IPS-18c (cell line): ENCODE results near the gene UPF3B.
"Not testable (repeated sequence)": the region's sequence is repeated elsewhere in the genome, so short reads cannot be mapped to it uniquely, and the experiment has no call there.

Experiments used
- H3K4me3 ChIP-seq: 2 replicates; pipeline ENCODE4 v1.7.0; 2013; ENCODE audit warnings: low read depth, mild to moderate bottlenecking, low read length, moderate library complexity; ENCODE audit not compliant: insufficient read depth
- H3K9me3 ChIP-seq: one replicate; pipeline ENCODE4 v1.6.1; 2013; ENCODE audit warnings: mild to moderate bottlenecking, low read length, moderate library complexity; ENCODE audit not compliant: control insufficient read depth, insufficient read depth

Gene UPF3B

GRCh38 chrX:119870626-119871131 lies 17.9 kb upstream of the UPF3B start:
- H3K9me3 ChIP-seq, result peaks cover 7% of the 10 kb centered on the region
- H3K4me3 ChIP-seq, result peak overlapping the region; percentile 67

- Histone ChIP-seq H3K9me3 (peaks cover 18% of the 10 kb centered on the region), H3K4me3 (peak overlapping the region; percentile 22; the same call in 1 of the 2 replicates)
These were observed 681 bp upstream of the UPF3B start for GRCh38 chrX:119853444-119853843.

GRCh38 chrX:119833905-119834304 lies 18.9 kb downstream of the UPF3B start:
- Histone ChIP-seq H3K4me3 (no peak overlapping the region), H3K9me3 (peaks cover 6% of the 10 kb centered on the region)

- H3K4me3 ChIP-seq, result no peak overlapping the region
- peaks cover 6% of the 10 kb centered on the region for H3K9me3 ChIP-seq
These were observed 24.3 kb downstream of the UPF3B start for GRCh38 chrX:119828446-119828845.

- no peak overlapping the region for H3K4me3 ChIP-seq
- H3K9me3 ChIP-seq, result peaks cover 6% of the 10 kb centered on the region
These were observed 26.3 kb downstream of the UPF3B start for GRCh38 chrX:119826399-119826959.

- not testable (repeated sequence) for H3K4me3 ChIP-seq, H3K9me3 ChIP-seq
These were observed 28.5 kb downstream of the UPF3B start for GRCh38 chrX:119824221-119824620.

- H3K9me3 ChIP-seq, H3K4me3 ChIP-seq: not testable (repeated sequence)
These were observed 31.1 kb downstream of the UPF3B start for GRCh38 chrX:119821703-119822102.

GRCh38 chrX:119817130-119817690 lies 35.6 kb downstream of the UPF3B start:
- H3K4me3 ChIP-seq, result no peak overlapping the region
- H3K9me3 ChIP-seq, result peaks cover 4% of the 10 kb centered on the region

GRCh38 chrX:119816300-119816699 lies 36.5 kb downstream of the UPF3B start:
- Histone ChIP-seq H3K4me3 (no peak overlapping the region), H3K9me3 (peaks cover 11% of the 10 kb centered on the region)

- Histone ChIP-seq H3K4me3 (no peak overlapping the region), H3K9me3 (peaks cover 16% of the 10 kb centered on the region)
These were observed 43.5 kb downstream of the UPF3B start for GRCh38 chrX:119809185-119809666.

- H3K4me3 ChIP-seq, result not testable (repeated sequence)
- peaks cover 16% of the 10 kb centered on the region for H3K9me3 ChIP-seq
These were observed 44.3 kb downstream of the UPF3B start for GRCh38 chrX:119808461-119808860.

GRCh38 chrX:119802546-119802945 lies 50.2 kb downstream of the UPF3B start:
- no peak overlapping the region for H3K4me3 ChIP-seq
- peaks cover 13% of the 10 kb centered on the region for H3K9me3 ChIP-seq

- H3K9me3 ChIP-seq, result peaks cover 14% of the 10 kb centered on the region
- no peak overlapping the region for H3K4me3 ChIP-seq
These were observed 51.2 kb downstream of the UPF3B start for GRCh38 chrX:119801253-119802221.

- Histone ChIP-seq H3K4me3 (peak within 1 kb of the TSS; percentile 62), H3K9me3 (peaks cover 7% of the 10 kb centered on the region)
These were observed 61.1 kb downstream of the UPF3B start, which contains the start of gene RPL39 for GRCh38 chrX:119791437-119792231. TSS of gene RPL39 (minus strand) at chrX:119791630. CDS start at chrX:119791576, 54 bp downstream.

- H3K4me3 ChIP-seq, result peak overlapping the region; percentile 62
- H3K9me3 ChIP-seq, result peaks cover 5% of the 10 kb centered on the region
These were observed 61.8 kb downstream of the UPF3B start for GRCh38 chrX:119790977-119791436.

- H3K4me3 ChIP-seq, result no peak overlapping the region
- H3K9me3 ChIP-seq, result peaks cover 5% of the 10 kb centered on the region
These were observed 67.9 kb downstream of the UPF3B start for GRCh38 chrX:119784747-119785446.
